Brain pericyte (primary cell): ENCODE measurements around the gene CLN5.
"Not testable (repeated sequence)": the region's sequence is repeated elsewhere in the genome, so short reads cannot be mapped to it uniquely, and the experiment has no call there.

Experiments
- DNase-seq: peaks from one replicate; pipeline ENCODE4 v3.0.0-alpha.2; 2012; ENCODE audit warnings: low read depth, low spot score

The CLN5 gene

GRCh38 chr13:76975863-76976262, 16.0 kb upstream of the CLN5 start:
- no peak for DNase-seq

- DNase-seq, result no peak
These were observed 15.4 kb upstream of the CLN5 start for GRCh38 chr13:76976490-76976889.

GRCh38 chr13:76976929-76977328, 15.0 kb upstream of the CLN5 start:
- no peak for DNase-seq

GRCh38 chr13:76980075-76980718, 11.7 kb upstream of the CLN5 start:
- DNase-seq, result no peak

GRCh38 chr13:76982061-76982460, 9.8 kb upstream of the CLN5 start:
- DNase-seq, result no peak

- no peak for DNase-seq
These were observed 8.2 kb upstream of the CLN5 start for GRCh38 chr13:76983676-76984075.

- no peak for DNase-seq
These were observed 467 bp upstream of the CLN5 start for GRCh38 chr13:76991432-76991795.

GRCh38 chr13:76992548-76993001, 694 bp downstream of the CLN5 start:
- DNase-seq, result no peak

- DNase-seq, result no peak
These were observed 1.1 kb downstream of the CLN5 start for GRCh38 chr13:76993021-76993420.

GRCh38 chr13:76993473-76993872, 1.6 kb downstream of the CLN5 start:
- no peak for DNase-seq

GRCh38 chr13:76994281-76994680, 2.4 kb downstream of the CLN5 start:
- DNase-seq, result no peak

- no peak for DNase-seq
These were observed 8.6 kb downstream of the CLN5 start for GRCh38 chr13:77000475-77000874.

- DNase-seq, result no peak
These were observed 9.7 kb downstream of the CLN5 start for GRCh38 chr13:77001540-77001939.

GRCh38 chr13:77001963-77002587, 10.2 kb downstream of the CLN5 start:
- no peak for DNase-seq

- no peak for DNase-seq
These were observed 10.8 kb downstream of the CLN5 start for GRCh38 chr13:77002590-77003190.

GRCh38 chr13:77008337-77008736, 16.5 kb downstream of the CLN5 start:
- not testable (repeated sequence) for DNase-seq

- DNase-seq, result no peak
These were observed 17.1 kb downstream of the CLN5 start for GRCh38 chr13:77009011-77009410.

GRCh38 chr13:77009719-77010118, 17.8 kb downstream of the CLN5 start:
- not testable (repeated sequence) for DNase-seq

- no peak for DNase-seq
These were observed 22.1 kb downstream of the CLN5 start for GRCh38 chr13:77013853-77014542.

- DNase-seq, result no peak
These were observed 23.2 kb downstream of the CLN5 start for GRCh38 chr13:77014906-77015685.

- no peak for DNase-seq
These were observed 24.5 kb downstream of the CLN5 start for GRCh38 chr13:77016251-77016812.
